HEK293T (cell line): ENCODE data around the gene SPATA13.

Experiments
- CTCF ChIA-PET: fragments of 350-600 bp; formaldehyde crosslinking; extraction: SDS; loops from one replicate; lab custom pipeline; 2021; ENCODE audit warnings: antibody characterized with exemption, inconsistent platforms; lab: Yijun Ruan, JAX
- POLR2A ChIA-PET: fragments of 350-600 bp; formaldehyde crosslinking; extraction: SDS; loops from one replicate; lab custom pipeline; 2020; ENCODE audit warnings: antibody characterized with exemption, inconsistent platforms; lab: Yijun Ruan, JAX
- DNase-seq: peaks from one replicate; pipeline ENCODE4 v3.0.0; 2012; ENCODE audit warnings: mixed read lengths; ENCODE audit errors: extremely low spot score
- ARNT ChIP-seq: fragments of 450-650 bp; IDR thresholded peaks from 2 replicates; pipeline ENCODE4 v1.6.1; 2017; ENCODE audit warnings: mild to moderate bottlenecking
- BHLHE40 ChIP-seq: fragments of 450-650 bp; IDR thresholded peaks from 2 replicates; pipeline ENCODE4 v1.6.1; 2016; ENCODE audit warnings: mild to moderate bottlenecking, moderate library complexity, borderline replicate concordance
- CTBP1 ChIP-seq: fragments of 450-650 bp; IDR thresholded peaks from 2 replicates; pipeline ENCODE4 v1.6.1; 2016; ENCODE audit warnings: borderline replicate concordance
- ELF4 ChIP-seq: fragments of 450-650 bp; IDR thresholded peaks from 2 replicates; pipeline ENCODE4 v1.6.1; 2017; ENCODE audit warnings: antibody characterized with exemption
- FOXA1 ChIP-seq: fragments of 450-650 bp; IDR thresholded peaks from 2 replicates; pipeline ENCODE4 v1.6.1; 2016; ENCODE audit warnings: mild to moderate bottlenecking
- FOXK2 ChIP-seq: fragments of 450-650 bp; IDR thresholded peaks from 2 replicates; pipeline ENCODE4 v1.6.1; 2016; ENCODE audit warnings: mild to moderate bottlenecking
- FOXM1 ChIP-seq: fragments of 450-650 bp; IDR thresholded peaks from 2 replicates; pipeline ENCODE4 v1.6.1; 2017; ENCODE audit warnings: mild to moderate bottlenecking, borderline replicate concordance
- HDGF ChIP-seq: fragments of 450-650 bp; IDR thresholded peaks from 2 replicates; pipeline ENCODE4 v1.6.1; 2017; ENCODE audit warnings: antibody characterized with exemption, borderline replicate concordance
- L3MBTL2 ChIP-seq: fragments of 450-650 bp; conservative IDR thresholded peaks from 2 replicates; pipeline ENCODE4 v1.6.1; 2016; ENCODE audit warnings: mild to moderate bottlenecking
- LEF1 ChIP-seq: fragments of 450-650 bp; IDR thresholded peaks from 2 replicates; pipeline ENCODE4 v1.6.1; 2017; ENCODE audit warnings: mild to moderate bottlenecking, borderline replicate concordance
- NFRKB ChIP-seq: fragments of 450-650 bp; IDR thresholded peaks from 2 replicates; pipeline ENCODE4 v1.6.1; 2016; ENCODE audit warnings: mild to moderate bottlenecking, moderate library complexity
- SP1 ChIP-seq: fragments of 450-650 bp; IDR thresholded peaks from 2 replicates; pipeline ENCODE4 v1.6.1; 2017
- SUZ12 ChIP-seq: fragments of 450-650 bp; IDR thresholded peaks from 2 replicates; pipeline ENCODE4 v1.6.1; 2016; ENCODE audit warnings: mild to moderate bottlenecking
- TARDBP ChIP-seq: fragments of 450-650 bp; IDR thresholded peaks from 2 replicates; pipeline ENCODE4 v1.6.1; 2016
- ZNF384 ChIP-seq: fragments of 450-650 bp; IDR thresholded peaks from 2 replicates; pipeline ENCODE4 v1.6.1; 2016
- TF ChIP-seq, protein P1 (sequence below): fragments of 450-650 bp; IDR thresholded peaks from 2 replicates; pipeline ENCODE4 v1.6.1; 2016

The SPATA13 gene

GRCh38 chr13:24282256-24282655 is 121.7 kb downstream of the SPATA13 start:
- POLR2A ChIA-PET = no interaction called here

DNA sequence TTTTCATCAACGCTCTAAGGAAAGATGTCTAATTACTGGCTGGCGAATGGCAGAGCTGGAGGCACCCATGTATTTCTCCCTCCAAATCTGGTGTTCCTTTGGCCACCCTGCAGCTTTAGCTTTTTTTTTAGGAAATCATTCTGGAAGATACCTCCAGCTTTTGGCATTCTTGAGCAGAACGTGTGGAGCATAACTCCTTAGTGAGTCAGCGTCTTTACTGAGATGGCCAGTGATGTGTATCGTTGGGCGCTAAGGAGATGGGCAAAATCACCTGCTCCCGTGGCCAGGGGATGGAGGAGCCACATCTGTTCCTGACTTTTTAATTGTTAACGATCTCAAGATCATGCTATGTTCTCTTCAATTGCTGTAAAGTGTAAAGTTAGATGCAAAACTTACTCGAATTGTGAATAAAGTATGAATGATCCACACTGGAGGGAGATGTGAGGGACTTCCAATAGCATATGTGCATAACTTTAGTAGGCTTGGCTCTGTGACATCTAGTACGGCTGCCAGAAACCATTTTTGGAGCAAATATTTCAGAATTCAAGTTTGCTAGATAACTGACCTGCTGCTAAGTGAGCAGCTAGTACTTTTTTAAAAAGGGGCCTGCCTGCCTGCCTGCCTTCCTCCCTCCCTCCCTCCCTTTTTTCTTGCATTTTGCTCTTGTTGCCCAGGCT is 124.5 kb downstream of the SPATA13 start:
- TF ChIP-seq SP1 (no peak), SUZ12 (no peak)
- no peak for DNase-seq
- POLR2A ChIA-PET = no interaction called here
- CTCF ChIA-PET = interaction anchor here (0.6 kb wide), 1 partner anchor 66 kb away, joined by 3 read pairs; no protein-coding TSS in a partner anchor

More at GRCh38 chr13:24282256-24282655, 121.7 kb downstream of the SPATA13 start:
- DNase-seq = no peak
- CTCF ChIA-PET = no interaction called here
- TF ChIP-seq BHLHE40 (no peak), FOXM1 (no peak), NFRKB (no peak), FOXA1 (no peak), CTBP1 (no peak), SP1 (no peak), TARDBP (no peak), ELF4 (no peak), ZNF384 (no peak), FOXK2 (no peak), SUZ12 (no peak)
- TF ChIP-seq, protein P1, sequence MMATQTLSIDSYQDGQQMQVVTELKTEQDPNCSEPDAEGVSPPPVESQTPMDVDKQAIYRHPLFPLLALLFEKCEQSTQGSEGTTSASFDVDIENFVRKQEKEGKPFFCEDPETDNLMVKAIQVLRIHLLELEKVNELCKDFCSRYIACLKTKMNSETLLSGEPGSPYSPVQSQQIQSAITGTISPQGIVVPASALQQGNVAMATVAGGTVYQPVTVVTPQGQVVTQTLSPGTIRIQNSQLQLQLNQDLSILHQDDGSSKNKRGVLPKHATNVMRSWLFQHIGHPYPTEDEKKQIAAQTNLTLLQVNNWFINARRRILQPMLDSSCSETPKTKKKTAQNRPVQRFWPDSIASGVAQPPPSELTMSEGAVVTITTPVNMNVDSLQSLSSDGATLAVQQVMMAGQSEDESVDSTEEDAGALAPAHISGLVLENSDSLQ = no peak

- ChIA-PET CTCF (no interaction called here), POLR2A (no interaction called here)
- no peak for TF ChIP-seq SP1
- no peak for TF ChIP-seq ZNF384
- TF ChIP-seq HDGF = no peak
- TF ChIP-seq FOXM1 = no peak
- TF ChIP-seq, protein P1 = no peak
- TF ChIP-seq ELF4 = no peak
- no peak for TF ChIP-seq SUZ12
- no peak for TF ChIP-seq NFRKB
- TF ChIP-seq FOXK2 = no peak
- TF ChIP-seq BHLHE40 = no peak
- no peak for TF ChIP-seq FOXA1
- TF ChIP-seq LEF1 = no peak
- no peak for TF ChIP-seq CTBP1
- TF ChIP-seq L3MBTL2 = no peak
- no peak for TF ChIP-seq ARNT
- no peak for TF ChIP-seq TARDBP
- no peak for DNase-seq
Measured at GRCh38 chr13:24286624-24287023, 126.1 kb downstream of the SPATA13 start.

GRCh38 chr13:24287748-24288287 is 127.3 kb downstream of the SPATA13 start:
- POLR2A ChIA-PET = no interaction called here
- CTCF ChIA-PET = no interaction called here
- no peak for TF ChIP-seq FOXK2
- no peak for TF ChIP-seq LEF1
- no peak for TF ChIP-seq HDGF
- no peak for TF ChIP-seq ELF4
- TF ChIP-seq BHLHE40 = no peak
- TF ChIP-seq TARDBP = no peak
- no peak for TF ChIP-seq ZNF384
- no peak for TF ChIP-seq NFRKB
- TF ChIP-seq L3MBTL2 = no peak
- TF ChIP-seq SP1 = no peak
- TF ChIP-seq CTBP1 = no peak
- TF ChIP-seq FOXM1 = no peak
- no peak for TF ChIP-seq FOXA1
- TF ChIP-seq, protein P1 = no peak
- TF ChIP-seq ARNT = no peak
- TF ChIP-seq SUZ12 = no peak
- no peak for DNase-seq

- ChIA-PET POLR2A (no interaction called here), CTCF (no interaction called here)
- no peak for DNase-seq
- TF ChIP-seq ARNT = no peak
- no peak for TF ChIP-seq HDGF
- TF ChIP-seq, protein P1 = no peak
- TF ChIP-seq LEF1 = no peak
- TF ChIP-seq ZNF384 = no peak
Measured at GRCh38 chr13:24288870-24289269, 128.3 kb downstream of the SPATA13 start.
